Loucy (cell line): ENCODE measurements around the gene MPP3.

Experiments
- H2AFZ ChIP-seq: fragments of 200-600 bp; sonication (generic); 2 replicates; pipeline ENCODE4 v1.6.0; 2016; ENCODE audit warnings: antibody characterized with exemption, mild to moderate bottlenecking, low read length, moderate library complexity
- H3F3A ChIP-seq: fragments of 200-600 bp; 2 replicates; pipeline ENCODE4 v1.6.0; 2016; ENCODE audit warnings: antibody characterized with exemption, low read depth, mild to moderate bottlenecking
- H3K27me3 ChIP-seq: fragments of 200-600 bp; sonication (generic); 2 replicates; pipeline ENCODE4 v1.6.1; 2014; ENCODE audit warnings: low read length, mild to moderate bottlenecking; ENCODE audit not compliant: insufficient read depth, poor library complexity, severe bottlenecking
- H3K36me3 ChIP-seq: fragments of 200-600 bp; sonication (generic); 2 replicates; pipeline ENCODE4 v1.6.1; 2016; ENCODE audit warnings: low read length; ENCODE audit not compliant: insufficient read depth
- H3K4me1 ChIP-seq: fragments of 200-600 bp; sonication (generic); 2 replicates; pipeline ENCODE4 v1.5.1; 2014; ENCODE audit warnings: low read length, mild to moderate bottlenecking; ENCODE audit not compliant: insufficient read depth, poor library complexity, severe bottlenecking
- H3K4me2 ChIP-seq: fragments of 200-600 bp; sonication (generic); 2 replicates; pipeline ENCODE4 v1.6.0; 2014; ENCODE audit warnings: antibody characterized with exemption, low read length, low read depth, mild to moderate bottlenecking; ENCODE audit not compliant: poor library complexity, severe bottlenecking
- H3K4me3 ChIP-seq: fragments of 200-600 bp; sonication (generic); 2 replicates; pipeline ENCODE4 v1.5.1; 2014; ENCODE audit warnings: low read length, mild to moderate bottlenecking, mixed read lengths; ENCODE audit not compliant: poor library complexity, severe bottlenecking
- H3K79me2 ChIP-seq: fragments of 200-600 bp; sonication (generic); 2 replicates; pipeline ENCODE4 v1.6.1; 2014; ENCODE audit warnings: low read length; ENCODE audit not compliant: insufficient read depth
- H3K9ac ChIP-seq: fragments of 200-600 bp; sonication (generic); 2 replicates; pipeline ENCODE4 v1.6.0; 2014; ENCODE audit warnings: mild to moderate bottlenecking, low read depth, low read length, moderate library complexity; ENCODE audit not compliant: poor library complexity, severe bottlenecking
- H3K9me2 ChIP-seq: fragments of 200-600 bp; sonication (generic); replicated peaks from 2 replicates; pipeline ENCODE4 v1.6.1; 2016; ENCODE audit warnings: low read depth, low read length, mixed read lengths
- H3K9me3 ChIP-seq: fragments of 200-600 bp; sonication (generic); 2 replicates; pipeline ENCODE4 v1.6.1; 2014; ENCODE audit warnings: mild to moderate bottlenecking, antibody characterized with exemption, low read length, low read depth; ENCODE audit not compliant: insufficient read depth
- H4K20me1 ChIP-seq: fragments of 200-600 bp; sonication (generic); 2 replicates; pipeline ENCODE4 v1.6.0; 2014; ENCODE audit warnings: antibody characterized with exemption, low read length, mild to moderate bottlenecking; ENCODE audit not compliant: insufficient read depth, poor library complexity, severe bottlenecking
- EZH2phosphoT487 ChIP-seq: fragments of 200-600 bp; IDR thresholded peaks from 2 replicates; pipeline ENCODE4 v1.6.1; 2018; ENCODE audit warnings: antibody characterized with exemption, mild to moderate bottlenecking, moderate library complexity, borderline replicate concordance
- TF ChIP-seq, protein P1 (sequence below): fragments of 200-600 bp; sonication (generic); conservative IDR thresholded peaks from 2 replicates; pipeline ENCODE4 v1.5.1; 2014; ENCODE audit warnings: mild to moderate bottlenecking, antibody characterized with exemption, low read length

The MPP3 gene

GRCh38 chr17:43825567-43825966 lies 7.4 kb downstream of the MPP3 start:
- H3K9me3 ChIP-seq, result no peaks in the 10 kb centered on the region
- no peak overlapping the region for H2AFZ ChIP-seq
- H3K9ac ChIP-seq, result no peak overlapping the region
- no peaks in the 10 kb centered on the region for H3F3A ChIP-seq
- no peak for TF ChIP-seq EZH2phosphoT487
- TF ChIP-seq, protein P1, sequence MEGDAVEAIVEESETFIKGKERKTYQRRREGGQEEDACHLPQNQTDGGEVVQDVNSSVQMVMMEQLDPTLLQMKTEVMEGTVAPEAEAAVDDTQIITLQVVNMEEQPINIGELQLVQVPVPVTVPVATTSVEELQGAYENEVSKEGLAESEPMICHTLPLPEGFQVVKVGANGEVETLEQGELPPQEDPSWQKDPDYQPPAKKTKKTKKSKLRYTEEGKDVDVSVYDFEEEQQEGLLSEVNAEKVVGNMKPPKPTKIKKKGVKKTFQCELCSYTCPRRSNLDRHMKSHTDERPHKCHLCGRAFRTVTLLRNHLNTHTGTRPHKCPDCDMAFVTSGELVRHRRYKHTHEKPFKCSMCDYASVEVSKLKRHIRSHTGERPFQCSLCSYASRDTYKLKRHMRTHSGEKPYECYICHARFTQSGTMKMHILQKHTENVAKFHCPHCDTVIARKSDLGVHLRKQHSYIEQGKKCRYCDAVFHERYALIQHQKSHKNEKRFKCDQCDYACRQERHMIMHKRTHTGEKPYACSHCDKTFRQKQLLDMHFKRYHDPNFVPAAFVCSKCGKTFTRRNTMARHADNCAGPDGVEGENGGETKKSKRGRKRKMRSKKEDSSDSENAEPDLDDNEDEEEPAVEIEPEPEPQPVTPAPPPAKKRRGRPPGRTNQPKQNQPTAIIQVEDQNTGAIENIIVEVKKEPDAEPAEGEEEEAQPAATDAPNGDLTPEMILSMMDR, result no peak
- H4K20me1 ChIP-seq, result no peaks in the 10 kb centered on the region
- no peak overlapping the region for H3K4me3 ChIP-seq
- H3K79me2 ChIP-seq, result no peaks in the 10 kb centered on the region
- H3K4me1 ChIP-seq, result no peaks in the 10 kb centered on the region
- no peak overlapping the region for H3K4me2 ChIP-seq
- H3K36me3 ChIP-seq, result no peaks in the 10 kb centered on the region
- no peaks in the 10 kb centered on the region for H3K27me3 ChIP-seq
- no peaks in the 10 kb centered on the region for H3K9me2 ChIP-seq

GRCh38 chr17:43823350-43824084 lies 9.4 kb downstream of the MPP3 start:
- Histone ChIP-seq H3K4me2 (no peak overlapping the region), H3K9me2 (no peaks in the 10 kb centered on the region), H3K9me3 (no peaks in the 10 kb centered on the region), H2AFZ (no peak overlapping the region), H3K27me3 (no peaks in the 10 kb centered on the region), H3F3A (no peaks in the 10 kb centered on the region), H3K9ac (no peak overlapping the region), H4K20me1 (no peaks in the 10 kb centered on the region), H3K4me3 (no peak overlapping the region), H3K79me2 (no peaks in the 10 kb centered on the region), H3K36me3 (no peaks in the 10 kb centered on the region), H3K4me1 (no peaks in the 10 kb centered on the region)
- TF ChIP-seq, protein P1, result no peak
- TF ChIP-seq EZH2phosphoT487, result no peak

GRCh38 chr17:43822570-43823190 lies 10.3 kb downstream of the MPP3 start:
- Histone ChIP-seq H3K36me3 (no peaks in the 10 kb centered on the region), H3K27me3 (no peaks in the 10 kb centered on the region), H3F3A (no peaks in the 10 kb centered on the region), H3K4me1 (no peaks in the 10 kb centered on the region), H4K20me1 (no peaks in the 10 kb centered on the region), H3K9ac (no peak overlapping the region), H2AFZ (no peak overlapping the region), H3K4me3 (no peak overlapping the region), H3K4me2 (no peak overlapping the region), H3K9me3 (no peaks in the 10 kb centered on the region), H3K79me2 (no peaks in the 10 kb centered on the region), H3K9me2 (no peaks in the 10 kb centered on the region)
- TF ChIP-seq, protein P1, result no peak
- no peak for TF ChIP-seq EZH2phosphoT487
